Liver (tissue), 3 donors: ENCODE data around the gene SSC4D.

Experiments used
- EGR1 ChIP-seq, 2 donors: IDR thresholded peaks; 2 replicates each; pipeline ENCODE4 v1.6.1; 2016 to 2018; ENCODE audit warnings: antibody characterized with exemption in 2 of 2, low read depth in 2 of 2
- HNF4A ChIP-seq, 2 donors: conservative IDR thresholded peaks; 2 replicates each; pipeline ENCODE4 v1.6.1; 2016; ENCODE audit warnings: antibody characterized with exemption in 2 of 2, mild to moderate bottlenecking in 2 of 2
- HNF4G ChIP-seq: IDR thresholded peaks from 2 replicates; pipeline ENCODE4 v1.6.1; 2016; ENCODE audit warnings: antibody characterized with exemption
- JUND ChIP-seq, 2 donors: IDR thresholded peaks; 2 replicates each; pipeline ENCODE4 v1.6.1; 2016; ENCODE audit warnings: antibody characterized with exemption in 2 of 2
- NR2F2 ChIP-seq: IDR thresholded peaks from 2 replicates; pipeline ENCODE4 v1.6.1; 2016; ENCODE audit warnings: antibody characterized with exemption
- RXRA ChIP-seq, 2 donors: IDR thresholded peaks; 2 replicates each; pipeline ENCODE4 v1.6.1; 2017 to 2018; ENCODE audit warnings: antibody characterized with exemption in 2 of 2, mild to moderate bottlenecking in 1 of 2
- SP1 ChIP-seq: IDR thresholded peaks from 2 replicates; pipeline ENCODE4 v1.6.1; 2018; ENCODE audit warnings: antibody characterized with exemption, mild to moderate bottlenecking
- TAF1 ChIP-seq: conservative IDR thresholded peaks from 2 replicates; pipeline ENCODE4 v1.6.1; 2016; ENCODE audit warnings: antibody characterized with exemption, mild to moderate bottlenecking
- YY1 ChIP-seq: IDR thresholded peaks from 2 replicates; pipeline ENCODE4 v1.6.1; 2016; ENCODE audit warnings: antibody characterized with exemption, mild to moderate bottlenecking
- TF ChIP-seq, protein P1 (sequence below): fragments of 150-350 bp; IDR thresholded peaks from 2 replicates; pipeline ENCODE4 v1.5.1; 2017; ENCODE audit warnings: improper control_type of control experiment, low read depth, low read length; ENCODE audit not compliant: missing input control
- TF ChIP-seq, protein P2 (sequence below): IDR thresholded peaks from 2 replicates; pipeline ENCODE4 v1.6.1; 2016; ENCODE audit warnings: antibody characterized with exemption
- TF ChIP-seq, protein P3 (sequence below): IDR thresholded peaks from 2 replicates; pipeline ENCODE4 v1.6.1; 2016; ENCODE audit warnings: antibody characterized with exemption
- TF ChIP-seq, protein P4 (sequence below): IDR thresholded peaks from 2 replicates; pipeline ENCODE4 v1.6.1; 2016; ENCODE audit warnings: antibody characterized with exemption
- donor health status: healthy.
- donor health status: healthy.

DNA sequence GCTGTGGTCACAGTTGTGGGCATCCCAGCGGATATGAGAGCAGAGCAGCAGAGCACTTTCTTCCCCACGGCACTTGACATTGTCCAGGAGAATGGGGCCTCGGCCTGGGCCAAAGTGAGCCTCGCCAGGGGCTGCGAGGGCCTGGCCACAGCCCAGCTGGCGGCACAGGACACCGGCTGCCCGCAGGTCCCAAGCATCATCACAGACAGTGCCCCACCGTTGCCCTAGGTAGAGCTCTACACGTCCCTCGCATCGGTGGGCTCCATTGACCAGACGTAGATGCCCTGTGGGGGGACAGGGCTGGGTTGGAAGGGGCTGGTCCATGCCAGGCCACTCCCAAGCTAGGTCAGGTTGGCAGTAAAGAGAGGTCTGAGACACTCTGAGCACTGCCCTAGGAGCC, 19.4 kb downstream of the SSC4D start:
- TF ChIP-seq, protein P1, sequence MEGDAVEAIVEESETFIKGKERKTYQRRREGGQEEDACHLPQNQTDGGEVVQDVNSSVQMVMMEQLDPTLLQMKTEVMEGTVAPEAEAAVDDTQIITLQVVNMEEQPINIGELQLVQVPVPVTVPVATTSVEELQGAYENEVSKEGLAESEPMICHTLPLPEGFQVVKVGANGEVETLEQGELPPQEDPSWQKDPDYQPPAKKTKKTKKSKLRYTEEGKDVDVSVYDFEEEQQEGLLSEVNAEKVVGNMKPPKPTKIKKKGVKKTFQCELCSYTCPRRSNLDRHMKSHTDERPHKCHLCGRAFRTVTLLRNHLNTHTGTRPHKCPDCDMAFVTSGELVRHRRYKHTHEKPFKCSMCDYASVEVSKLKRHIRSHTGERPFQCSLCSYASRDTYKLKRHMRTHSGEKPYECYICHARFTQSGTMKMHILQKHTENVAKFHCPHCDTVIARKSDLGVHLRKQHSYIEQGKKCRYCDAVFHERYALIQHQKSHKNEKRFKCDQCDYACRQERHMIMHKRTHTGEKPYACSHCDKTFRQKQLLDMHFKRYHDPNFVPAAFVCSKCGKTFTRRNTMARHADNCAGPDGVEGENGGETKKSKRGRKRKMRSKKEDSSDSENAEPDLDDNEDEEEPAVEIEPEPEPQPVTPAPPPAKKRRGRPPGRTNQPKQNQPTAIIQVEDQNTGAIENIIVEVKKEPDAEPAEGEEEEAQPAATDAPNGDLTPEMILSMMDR = no peak
- TF ChIP-seq EGR1 (IDR thresholded peaks at IDR 0.05; ENCODE audit: low read depth in 2 of 2) (no peak), TAF1 (no peak), HNF4G (no peak), YY1 (no peak), NR2F2 (no peak), RXRA (IDR thresholded peaks at IDR 0.05) (no peak), SP1 (no peak), JUND (IDR thresholded peaks at IDR 0.05) (no peak), HNF4A (conservative IDR thresholded peaks at IDR 0.05) (no peak)
- TF ChIP-seq, protein P2, sequence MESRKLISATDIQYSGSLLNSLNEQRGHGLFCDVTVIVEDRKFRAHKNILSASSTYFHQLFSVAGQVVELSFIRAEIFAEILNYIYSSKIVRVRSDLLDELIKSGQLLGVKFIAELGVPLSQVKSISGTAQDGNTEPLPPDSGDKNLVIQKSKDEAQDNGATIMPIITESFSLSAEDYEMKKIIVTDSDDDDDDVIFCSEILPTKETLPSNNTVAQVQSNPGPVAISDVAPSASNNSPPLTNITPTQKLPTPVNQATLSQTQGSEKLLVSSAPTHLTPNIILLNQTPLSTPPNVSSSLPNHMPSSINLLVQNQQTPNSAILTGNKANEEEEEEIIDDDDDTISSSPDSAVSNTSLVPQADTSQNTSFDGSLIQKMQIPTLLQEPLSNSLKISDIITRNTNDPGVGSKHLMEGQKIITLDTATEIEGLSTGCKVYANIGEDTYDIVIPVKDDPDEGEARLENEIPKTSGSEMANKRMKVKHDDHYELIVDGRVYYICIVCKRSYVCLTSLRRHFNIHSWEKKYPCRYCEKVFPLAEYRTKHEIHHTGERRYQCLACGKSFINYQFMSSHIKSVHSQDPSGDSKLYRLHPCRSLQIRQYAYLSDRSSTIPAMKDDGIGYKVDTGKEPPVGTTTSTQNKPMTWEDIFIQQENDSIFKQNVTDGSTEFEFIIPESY = no peak
- TF ChIP-seq, protein P3, sequence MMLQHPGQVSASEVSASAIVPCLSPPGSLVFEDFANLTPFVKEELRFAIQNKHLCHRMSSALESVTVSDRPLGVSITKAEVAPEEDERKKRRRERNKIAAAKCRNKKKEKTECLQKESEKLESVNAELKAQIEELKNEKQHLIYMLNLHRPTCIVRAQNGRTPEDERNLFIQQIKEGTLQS = no peak
- TF ChIP-seq, protein P4, sequence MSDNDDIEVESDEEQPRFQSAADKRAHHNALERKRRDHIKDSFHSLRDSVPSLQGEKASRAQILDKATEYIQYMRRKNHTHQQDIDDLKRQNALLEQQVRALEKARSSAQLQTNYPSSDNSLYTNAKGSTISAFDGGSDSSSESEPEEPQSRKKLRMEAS = no peak
